GM19023 (cell line): ENCODE data around the gene VEPH1.

Source experiments
- ATAC-seq: cut with Tn5 transposase; IDR thresholded peaks from one replicate; pipeline ENCODE4 v1.9.1; 2021; ENCODE audit warnings: mild to moderate bottlenecking, moderate library complexity; ENCODE audit not compliant: unreplicated experiment

VEPH1 gene

DNA sequence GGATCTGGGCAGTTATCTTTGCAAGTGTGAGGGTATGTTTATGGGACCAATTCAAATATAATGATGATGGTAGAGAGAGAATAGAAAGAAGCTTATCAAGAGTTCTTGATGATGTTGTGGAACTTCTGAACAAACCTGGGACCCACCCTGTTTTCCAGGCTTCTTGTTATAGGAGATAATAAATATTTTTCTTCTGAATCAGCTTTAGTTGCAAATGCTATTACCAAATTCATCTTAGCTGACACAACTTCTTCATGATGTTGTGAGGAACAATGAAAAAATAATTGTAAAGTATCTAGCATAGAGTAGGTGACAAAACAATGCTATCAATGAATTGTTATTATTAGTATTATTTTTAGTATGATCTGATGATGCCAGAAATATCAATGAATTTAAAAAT is 110.1 kb downstream of the VEPH1 start:
- no peak for ATAC-seq

GRCh38 chr3:157392104-157392503 is 111.1 kb downstream of the VEPH1 start:
- no peak for ATAC-seq

DNA sequence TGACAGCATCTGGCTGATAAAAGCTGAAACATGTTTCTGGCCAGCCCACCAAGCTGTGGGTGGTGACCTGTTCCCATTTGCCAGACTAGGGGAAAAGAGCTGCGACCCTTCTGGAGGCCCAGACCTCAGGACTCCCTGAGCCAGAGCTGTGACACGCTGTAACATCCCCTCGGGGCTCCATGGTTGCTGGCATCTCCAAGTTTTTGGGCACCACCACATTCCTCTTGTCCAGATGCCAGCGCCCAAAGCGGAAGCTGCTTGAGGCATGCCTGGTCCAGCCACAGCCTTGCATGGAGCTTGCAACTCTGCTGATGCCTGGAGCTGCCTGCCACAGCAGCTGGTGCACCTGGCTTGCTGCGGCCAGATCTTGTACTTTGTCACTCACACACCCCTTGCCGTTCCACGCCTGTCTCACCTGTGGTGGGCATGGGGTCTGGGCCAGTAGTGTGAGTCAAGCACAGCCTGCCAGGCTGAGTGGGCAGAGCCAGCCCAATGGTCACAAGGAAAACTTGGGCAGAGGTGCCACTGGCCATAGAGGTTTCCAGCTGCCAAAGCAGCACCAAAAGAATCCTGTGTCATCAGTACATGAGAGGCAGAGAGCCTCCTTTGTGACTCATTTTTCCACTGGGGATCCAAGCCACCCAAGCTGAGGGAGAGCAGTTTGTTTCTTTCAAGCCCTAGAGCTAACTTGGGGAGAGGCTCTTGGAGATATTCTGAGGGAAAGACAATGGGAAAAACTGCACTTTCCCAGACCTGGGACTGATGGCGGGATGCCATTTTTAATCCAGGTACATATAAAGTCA is 112.3 kb downstream of the VEPH1 start:
- no peak for ATAC-seq

DNA sequence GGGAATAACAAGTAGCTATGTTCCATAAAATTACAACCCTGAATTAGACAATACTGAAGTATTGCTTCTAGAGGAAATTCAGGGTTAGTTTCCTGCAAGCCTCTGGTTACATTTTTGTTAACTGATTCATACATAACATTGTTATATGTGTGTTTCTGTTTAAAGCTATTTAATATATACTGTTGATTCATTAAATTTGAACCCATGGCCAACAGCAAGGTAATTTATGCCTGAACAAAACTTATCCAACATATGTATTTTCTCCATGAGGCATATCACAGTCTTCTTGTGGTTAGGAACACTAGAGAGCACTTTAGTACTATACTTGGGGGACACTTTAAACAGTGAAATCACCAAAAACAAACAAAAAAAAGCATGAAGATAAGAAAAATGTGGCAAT is 114.2 kb downstream of the VEPH1 start:
- ATAC-seq: no peak

DNA sequence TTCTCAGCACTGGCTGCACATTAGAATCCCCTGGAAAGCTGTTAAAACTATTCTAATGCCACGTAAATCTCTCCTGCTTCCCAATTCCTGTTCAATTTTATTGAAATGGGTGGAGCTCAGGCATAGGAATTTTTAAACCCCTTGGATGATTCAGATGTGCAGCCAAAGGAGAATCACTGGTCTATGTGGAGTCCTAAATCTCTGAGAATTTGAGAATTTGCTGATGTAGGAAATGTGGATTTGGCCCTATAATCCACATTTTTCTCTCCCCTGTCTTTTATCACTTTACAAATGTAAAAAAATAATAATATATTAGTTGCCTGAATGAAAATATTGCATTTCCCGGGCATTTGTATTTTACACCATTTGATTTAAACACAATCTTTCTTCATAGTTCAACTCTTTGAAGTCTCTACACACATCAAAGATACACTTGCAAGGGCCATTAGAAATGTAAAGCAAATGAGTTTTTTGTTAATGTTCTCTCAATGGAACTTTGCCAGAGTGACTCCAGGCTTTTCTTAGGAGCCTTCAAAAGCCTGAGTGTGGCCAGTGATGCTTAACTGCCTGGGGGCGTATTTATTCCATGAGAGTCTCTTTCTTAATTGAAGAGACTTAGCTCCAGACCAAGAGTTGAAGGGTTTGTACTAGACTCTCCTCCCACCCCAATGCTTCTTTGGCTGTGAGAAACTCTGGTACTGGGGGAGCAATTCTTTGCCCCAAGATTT is 115.3 kb downstream of the VEPH1 start:
- no peak for ATAC-seq

DNA sequence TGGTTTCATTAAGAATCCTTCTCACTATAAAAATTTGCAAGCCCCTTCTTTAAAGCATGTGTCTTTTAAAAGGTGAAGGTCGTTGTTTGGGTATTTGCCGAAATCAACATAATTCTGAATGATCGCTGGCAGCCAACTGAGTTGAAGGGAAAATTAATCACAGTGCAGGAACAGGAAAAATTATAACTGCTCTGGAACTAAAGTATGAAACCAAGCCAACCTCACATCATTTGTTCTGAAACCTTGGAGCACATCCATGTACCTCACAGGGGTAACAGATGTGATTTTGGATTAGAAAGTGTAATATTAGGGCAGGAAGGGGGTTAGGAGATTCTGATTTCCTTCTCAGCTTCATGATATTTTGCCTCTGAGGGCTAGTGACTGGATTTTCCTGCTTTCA is 118.7 kb downstream of the VEPH1 start:
- ATAC-seq: no peak

DNA sequence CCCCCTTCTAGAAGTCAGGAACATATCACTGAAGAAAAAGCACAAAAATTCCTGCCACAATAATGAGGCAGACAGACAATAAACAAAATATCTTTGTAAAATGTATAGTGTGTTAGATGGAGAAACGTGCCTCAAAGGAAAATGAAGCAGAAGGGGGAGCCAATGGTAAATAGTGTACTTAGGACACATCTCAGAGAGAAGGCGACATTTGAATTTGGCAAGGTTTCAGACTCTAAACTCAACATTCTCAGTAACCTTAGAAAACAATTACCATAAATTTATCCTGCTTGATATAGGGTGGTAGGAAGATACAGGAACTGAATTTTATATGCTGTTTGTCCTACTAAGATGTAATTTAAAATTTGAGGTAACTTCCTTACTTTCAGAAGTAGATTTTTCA is 119.2 kb downstream of the VEPH1 start:
- ATAC-seq: no peak

DNA sequence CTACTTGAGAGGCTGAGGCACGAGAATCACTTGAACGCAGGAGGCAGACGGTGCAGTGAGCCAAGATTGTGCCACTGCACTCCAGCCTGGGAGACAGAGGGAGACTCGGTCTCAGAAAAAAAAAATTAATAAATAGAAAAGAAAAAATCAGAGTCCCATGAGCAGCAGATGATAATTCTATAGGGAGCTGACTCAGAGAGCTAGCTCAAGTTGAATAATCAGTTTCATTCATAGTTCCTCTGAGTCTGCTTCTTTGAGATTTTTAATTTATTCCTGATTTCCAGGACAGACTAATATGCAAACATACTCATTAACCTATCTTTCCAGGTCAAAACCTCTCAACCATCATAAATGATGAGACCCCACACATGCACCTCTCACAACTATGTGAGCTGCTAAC is 121.6 kb downstream of the VEPH1 start:
- no peak for ATAC-seq

DNA sequence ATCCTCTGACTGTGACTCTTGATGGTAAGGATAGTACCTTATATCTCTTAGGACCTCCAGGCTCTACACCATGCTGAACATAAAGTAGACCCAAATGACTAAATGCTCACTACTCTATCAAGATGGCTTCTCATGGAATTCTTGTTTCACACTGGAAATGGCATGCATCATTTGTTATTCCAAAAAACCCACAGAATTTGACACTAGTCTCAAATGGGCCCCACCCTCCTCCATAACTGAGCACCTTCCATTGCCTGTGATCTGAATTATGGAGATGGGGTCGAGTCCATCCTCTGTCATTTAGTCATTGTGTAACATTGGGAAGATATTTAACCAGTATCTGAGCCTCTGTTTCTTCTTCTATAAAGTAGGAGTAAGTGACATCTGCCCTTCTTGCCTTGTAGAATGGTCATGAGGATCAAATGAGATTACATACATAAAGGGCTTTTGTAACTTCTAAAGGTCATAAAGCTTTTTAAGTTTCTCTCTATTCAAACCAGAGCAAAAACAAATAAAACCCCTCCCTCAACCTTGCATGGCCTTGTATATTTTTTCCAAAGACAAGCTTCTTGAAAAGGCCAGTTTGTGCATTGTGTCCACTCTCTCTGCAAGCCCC is 123.6 kb downstream of the VEPH1 start:
- ATAC-seq: no peak

DNA sequence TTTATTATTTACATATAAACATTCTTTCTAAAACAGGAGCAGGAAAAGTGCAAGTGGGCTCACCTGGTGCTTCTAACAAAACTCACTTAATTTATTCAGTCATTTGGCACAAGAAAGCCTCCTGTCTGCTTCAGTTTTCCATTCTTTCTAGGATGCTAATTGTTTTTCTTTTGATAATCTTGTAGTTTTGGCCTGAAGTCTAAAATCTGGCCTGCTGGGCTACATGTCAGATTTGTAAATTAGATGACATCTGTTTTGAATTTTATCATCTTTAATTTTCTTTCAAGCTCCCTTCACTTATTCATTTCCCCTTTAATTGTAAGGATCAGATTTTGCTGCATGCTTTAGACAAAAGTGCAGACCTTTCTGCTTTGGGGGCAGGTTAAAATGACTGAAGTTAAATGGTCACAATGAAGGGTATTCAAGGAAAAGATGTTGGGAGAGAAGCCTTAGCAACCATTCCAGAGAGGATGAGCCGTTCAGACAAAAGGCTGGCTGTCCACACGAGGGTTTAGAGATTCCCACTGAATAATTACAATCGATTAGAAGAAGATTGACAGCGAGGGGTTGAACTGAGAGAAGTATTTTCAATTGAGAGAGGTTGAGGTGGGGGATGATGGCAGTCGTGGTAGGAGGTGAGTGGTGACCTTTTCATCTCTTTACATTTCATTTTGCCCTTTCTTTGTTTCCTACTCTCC is 126.5 kb downstream of the VEPH1 start:
- ATAC-seq: no peak

DNA sequence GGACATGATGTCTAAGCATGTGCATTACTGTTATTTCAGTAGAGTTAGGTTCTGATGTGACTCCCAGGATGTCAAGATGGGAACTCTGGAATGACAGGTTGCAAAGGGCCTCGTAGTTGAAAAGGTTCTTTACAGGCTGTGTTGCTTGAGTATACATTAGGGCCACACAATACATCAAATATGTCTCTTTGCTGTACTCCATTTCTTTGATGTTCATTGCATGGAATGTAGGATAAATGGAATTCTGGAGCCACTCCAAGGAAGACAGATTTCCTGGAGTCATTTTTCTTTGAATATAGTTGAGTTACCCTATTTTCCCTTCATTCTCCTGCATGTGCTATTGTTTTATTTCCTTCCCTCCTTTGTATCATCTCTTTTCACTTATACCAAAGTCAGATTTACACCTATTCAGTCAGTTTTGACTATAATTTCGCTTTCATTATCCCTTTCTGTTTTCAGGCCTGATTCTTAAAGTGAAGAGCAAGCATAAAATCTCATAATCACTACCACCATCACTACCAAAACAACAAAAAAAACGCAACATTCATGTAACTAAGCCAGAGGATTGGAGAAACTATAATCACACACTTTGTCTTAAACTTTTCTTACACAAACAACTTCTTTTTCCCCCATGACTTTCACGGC is 127.8 kb downstream of the VEPH1 start:
- no peak for ATAC-seq

- no peak for ATAC-seq
Observed at GRCh38 chr3:157374933-157375332, 128.3 kb downstream of the VEPH1 start.

GRCh38 chr3:157373783-157374182 is 129.4 kb downstream of the VEPH1 start:
- no peak for ATAC-seq

DNA sequence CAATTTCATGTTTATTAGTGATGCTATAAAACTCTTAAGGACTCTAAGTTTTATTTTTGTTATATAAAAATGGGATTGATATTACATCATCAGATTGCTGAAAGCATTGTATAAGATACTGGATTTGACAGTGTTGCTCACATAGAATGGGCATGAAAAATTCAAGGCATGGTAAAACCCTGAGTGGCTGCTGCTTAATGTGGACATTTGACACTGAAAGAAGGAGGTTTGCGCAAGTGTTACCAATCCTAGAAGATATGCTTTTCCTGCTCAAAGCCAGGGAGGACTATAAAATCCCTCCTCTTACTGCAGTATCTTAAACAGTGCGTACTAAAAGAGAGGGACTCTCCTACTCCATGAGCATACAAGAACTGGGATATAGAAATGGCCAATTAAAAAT is 132.3 kb downstream of the VEPH1 start:
- ATAC-seq: no peak

- no peak for ATAC-seq
Observed at GRCh38 chr3:157369727-157370421, 133.3 kb downstream of the VEPH1 start.

DNA sequence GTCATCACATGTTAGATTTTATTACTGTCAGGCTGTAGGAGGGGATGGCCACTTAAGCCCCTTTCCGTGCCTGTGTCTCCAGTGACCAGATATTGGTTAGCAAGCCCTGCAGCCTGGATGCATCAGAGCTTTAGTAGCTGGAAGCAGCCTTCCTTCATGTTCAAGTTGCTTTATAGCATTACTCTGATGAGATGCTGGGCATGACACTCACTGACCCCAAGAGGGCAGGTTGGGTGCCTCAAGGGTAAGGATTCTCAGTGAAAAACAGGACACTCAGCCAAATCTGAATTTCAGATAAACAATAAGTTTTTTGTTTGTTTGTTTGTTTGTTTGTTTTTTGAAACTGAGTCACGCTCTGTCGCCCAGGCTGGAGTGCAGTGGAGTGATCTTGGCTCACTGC is 135.0 kb downstream of the VEPH1 start:
- ATAC-seq: no peak

DNA sequence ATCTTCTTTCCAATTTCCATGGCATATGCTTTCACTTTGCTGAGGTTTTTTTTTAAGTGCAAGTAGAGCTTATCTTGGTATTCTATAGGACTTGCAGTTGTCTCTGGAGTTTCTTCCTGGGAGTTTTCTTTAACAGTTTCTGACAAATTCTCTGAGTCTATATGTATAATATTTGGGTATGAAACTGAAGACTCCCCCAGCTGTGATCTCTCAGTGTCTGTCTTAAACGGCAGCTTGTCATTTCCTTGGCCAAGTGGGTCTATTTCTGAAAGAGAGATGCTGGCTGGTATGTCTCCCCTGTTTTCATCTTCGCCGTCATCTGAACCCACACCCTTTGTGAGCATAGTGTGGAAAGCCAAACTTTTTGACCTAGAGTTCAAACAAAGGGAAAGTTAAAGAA is 139.8 kb downstream of the VEPH1 start:
- no peak for ATAC-seq

DNA sequence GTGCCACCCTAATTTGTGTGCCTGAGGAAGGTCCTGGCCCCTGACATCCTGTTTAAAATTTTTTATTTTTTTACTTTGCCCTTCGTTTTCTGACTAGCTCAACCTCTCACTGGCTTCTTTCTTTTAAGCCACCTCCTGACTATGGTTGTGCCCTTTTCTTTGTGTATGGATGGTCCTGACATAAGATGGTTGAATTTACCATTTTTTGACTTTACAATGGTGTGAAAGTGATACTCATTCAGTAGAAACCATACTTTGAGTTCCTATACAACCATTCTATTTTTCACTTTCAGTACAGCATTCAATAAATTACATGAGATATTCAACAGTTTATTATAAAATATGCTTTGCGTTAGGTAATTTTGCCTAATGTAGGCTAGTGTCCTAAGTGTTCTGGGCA is 140.9 kb downstream of the VEPH1 start:
- ATAC-seq: no peak

DNA sequence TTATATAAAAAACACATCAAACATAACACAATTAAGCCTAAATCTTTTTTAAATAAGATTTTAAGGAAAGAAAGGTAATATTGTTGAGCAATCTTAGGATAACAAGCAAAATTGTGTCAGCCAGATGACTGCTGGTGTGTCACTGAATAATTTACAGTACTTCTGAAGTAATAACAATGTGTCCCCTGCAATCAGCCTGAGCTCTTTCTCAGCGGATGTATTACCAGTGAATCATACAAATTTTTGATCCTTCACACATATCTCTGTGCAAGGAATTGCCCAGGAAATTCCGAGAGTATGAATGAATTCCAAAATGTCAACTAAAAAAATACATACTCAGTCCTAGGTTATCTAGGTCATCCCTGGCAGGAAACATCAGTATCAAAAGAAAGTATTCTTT is 143.2 kb downstream of the VEPH1 start:
- ATAC-seq: no peak

- ATAC-seq: no peak
Observed at GRCh38 chr3:157356541-157356940, 146.7 kb downstream of the VEPH1 start.
